Fibroblast of lung (primary cell): ENCODE data around the gene LCP1.

Source experiments
- CTCF ChIP-seq, 2 donors: IDR thresholded peaks in 1 of 2; conservative IDR thresholded peaks in 1 of 2; 1 replicate in 1 of 2; 2 replicates in 1 of 2; pipeline ENCODE4 v1.5.1; 2011 to 2012; ENCODE audit warnings: low read length in 2 of 2, control low read depth in 1 of 2, inconsistent platforms in 1 of 2, low read depth in 1 of 2, mild to moderate bottlenecking in 1 of 2
- EZH2 ChIP-seq: IDR thresholded peaks from 2 replicates; pipeline ENCODE4 v1.5.1; 2012; ENCODE audit warnings: low read length, control low read depth, mild to moderate bottlenecking; ENCODE audit errors: missing control alignments

GRCh38 chr13:46170268-46170667 lies 11.7 kb downstream of the LCP1 start:
- TF ChIP-seq CTCF (conservative IDR thresholded peaks at IDR 0.05 in 1 of 2, IDR thresholded peaks at IDR 0.05 in 1 of 2; ENCODE audit: low read depth in 1 of 2, low read length in 2 of 2) (no peak), EZH2 (no peak)
